ENCODE data around the gene IL1F10.
A peak's percentile ranks its signal among the peaks of the same experiment; 100 is the strongest.

The IL1F10 gene

GRCh38 chr2:113119111-113119510 lies 51.3 kb downstream of the IL1F10 start:
- Histone ChIP-seq H3K4me3 (ENCODE audit: low read length) (no peak overlapping the region), H3K4me1 (ENCODE audit: low read length) (peaks cover 24% of the 10 kb centered on the region), H3K27me3 (ENCODE audit: low read depth, low read length) (peaks cover 20% of the 10 kb centered on the region), H3K79me2 (ENCODE audit: low read length) (no peaks in the 10 kb centered on the region), H3K4me2 (ENCODE audit: low read length) (no peak overlapping the region), H4K20me1 (ENCODE audit: insufficient read depth, low read length) (no peaks in the 10 kb centered on the region), H3K9me3 (ENCODE audit: insufficient read depth, low read length) (no peaks in the 10 kb centered on the region), H3K36me3 (replicated peaks; ENCODE audit: low read depth, low read length) (no peaks in the 10 kb centered on the region), H2AFZ (ENCODE audit: low read depth, low read length) (no peak overlapping the region), H3K27ac (ENCODE audit: low read length) (no peak overlapping the region), H3K9ac (ENCODE audit: low read length) (no peak overlapping the region)
- TF ChIP-seq EZH2phosphoT487 (IDR thresholded peaks at IDR 0.05; ENCODE audit: low read depth), result no peak
- TF ChIP-seq, protein P1, sequence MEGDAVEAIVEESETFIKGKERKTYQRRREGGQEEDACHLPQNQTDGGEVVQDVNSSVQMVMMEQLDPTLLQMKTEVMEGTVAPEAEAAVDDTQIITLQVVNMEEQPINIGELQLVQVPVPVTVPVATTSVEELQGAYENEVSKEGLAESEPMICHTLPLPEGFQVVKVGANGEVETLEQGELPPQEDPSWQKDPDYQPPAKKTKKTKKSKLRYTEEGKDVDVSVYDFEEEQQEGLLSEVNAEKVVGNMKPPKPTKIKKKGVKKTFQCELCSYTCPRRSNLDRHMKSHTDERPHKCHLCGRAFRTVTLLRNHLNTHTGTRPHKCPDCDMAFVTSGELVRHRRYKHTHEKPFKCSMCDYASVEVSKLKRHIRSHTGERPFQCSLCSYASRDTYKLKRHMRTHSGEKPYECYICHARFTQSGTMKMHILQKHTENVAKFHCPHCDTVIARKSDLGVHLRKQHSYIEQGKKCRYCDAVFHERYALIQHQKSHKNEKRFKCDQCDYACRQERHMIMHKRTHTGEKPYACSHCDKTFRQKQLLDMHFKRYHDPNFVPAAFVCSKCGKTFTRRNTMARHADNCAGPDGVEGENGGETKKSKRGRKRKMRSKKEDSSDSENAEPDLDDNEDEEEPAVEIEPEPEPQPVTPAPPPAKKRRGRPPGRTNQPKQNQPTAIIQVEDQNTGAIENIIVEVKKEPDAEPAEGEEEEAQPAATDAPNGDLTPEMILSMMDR (IDR thresholded peaks at IDR 0.05; ENCODE audit: low read depth, low read length), result no peak

DNA sequence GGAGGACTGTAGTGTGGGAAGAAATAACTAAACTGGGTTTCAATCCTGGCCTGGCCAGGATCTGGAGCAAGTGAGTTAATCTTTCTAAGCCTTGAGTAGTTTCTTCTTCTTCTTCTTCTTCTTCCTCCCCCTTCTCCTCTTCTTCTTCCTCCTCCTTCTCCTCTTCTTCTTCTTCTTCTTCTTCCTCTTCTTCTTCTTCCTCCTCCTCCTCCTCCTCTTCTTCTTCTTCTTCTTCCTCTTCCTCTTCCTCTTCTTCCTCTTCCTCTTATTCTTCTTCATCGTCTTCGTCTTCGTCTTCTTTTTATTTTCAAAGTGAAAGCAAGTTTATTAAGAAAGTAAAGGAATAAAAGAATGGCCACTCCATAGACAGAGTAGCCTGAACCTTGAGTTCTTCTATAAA lies 53.1 kb downstream of the IL1F10 start:
- Histone ChIP-seq H3K27ac (ENCODE audit: low read length) (no peak overlapping the region), H4K20me1 (ENCODE audit: insufficient read depth, low read length) (no peaks in the 10 kb centered on the region), H3K9me3 (ENCODE audit: insufficient read depth, low read length) (no peaks in the 10 kb centered on the region), H3K9ac (ENCODE audit: low read length) (no peak overlapping the region), H3K4me3 (ENCODE audit: low read length) (no peak overlapping the region), H3K4me1 (ENCODE audit: low read length) (peaks cover 25% of the 10 kb centered on the region), H3K79me2 (ENCODE audit: low read length) (no peaks in the 10 kb centered on the region), H3K27me3 (ENCODE audit: low read depth, low read length) (peaks cover 26% of the 10 kb centered on the region), H3K4me2 (ENCODE audit: low read length) (no peak overlapping the region), H2AFZ (ENCODE audit: low read depth, low read length) (no peak overlapping the region), H3K36me3 (replicated peaks; ENCODE audit: low read depth, low read length) (no peaks in the 10 kb centered on the region)
- no peak for TF ChIP-seq EZH2phosphoT487 (IDR thresholded peaks at IDR 0.05; ENCODE audit: low read depth)
- TF ChIP-seq, protein P1 (IDR thresholded peaks at IDR 0.05; ENCODE audit: low read depth, low read length), result no peak

GRCh38 chr2:113122364-113122763 lies 54.6 kb downstream of the IL1F10 start:
- no peak overlapping the region for H3K4me2 ChIP-seq (ENCODE audit: low read length)
- H3K79me2 ChIP-seq (ENCODE audit: low read length), result no peaks in the 10 kb centered on the region
- no peaks in the 10 kb centered on the region for H4K20me1 ChIP-seq (ENCODE audit: insufficient read depth, low read length)
- no peak overlapping the region for H3K27ac ChIP-seq (ENCODE audit: low read length)
- H3K9ac ChIP-seq (ENCODE audit: low read length), result no peak overlapping the region
- H2AFZ ChIP-seq (ENCODE audit: low read depth, low read length), result no peak overlapping the region
- no peak overlapping the region for H3K4me3 ChIP-seq (ENCODE audit: low read length)
- no peaks in the 10 kb centered on the region for H3K9me3 ChIP-seq (ENCODE audit: insufficient read depth, low read length)
- peaks cover 26% of the 10 kb centered on the region for H3K27me3 ChIP-seq (ENCODE audit: low read depth, low read length)
- TF ChIP-seq EZH2phosphoT487 (IDR thresholded peaks at IDR 0.05; ENCODE audit: low read depth), result no peak
- TF ChIP-seq, protein P1 (IDR thresholded peaks at IDR 0.05; ENCODE audit: low read depth, low read length), result no peak
- H3K36me3 ChIP-seq (replicated peaks; ENCODE audit: low read depth, low read length), result no peaks in the 10 kb centered on the region
- H3K4me1 ChIP-seq (ENCODE audit: low read length), result peaks cover 20% of the 10 kb centered on the region

- H3K36me3 ChIP-seq (replicated peaks; ENCODE audit: low read depth, low read length), result no peaks in the 10 kb centered on the region
- no peak overlapping the region for H3K27ac ChIP-seq (ENCODE audit: low read length)
- TF ChIP-seq EZH2phosphoT487 (IDR thresholded peaks at IDR 0.05; ENCODE audit: low read depth), result no peak
- TF ChIP-seq, protein P1 (IDR thresholded peaks at IDR 0.05; ENCODE audit: low read depth, low read length), result no peak
- peaks cover 26% of the 10 kb centered on the region for H3K27me3 ChIP-seq (ENCODE audit: low read depth, low read length)
- no peaks in the 10 kb centered on the region for H4K20me1 ChIP-seq (ENCODE audit: insufficient read depth, low read length)
- H3K79me2 ChIP-seq (ENCODE audit: low read length), result no peaks in the 10 kb centered on the region
- no peak overlapping the region for H3K9ac ChIP-seq (ENCODE audit: low read length)
- H3K4me2 ChIP-seq (ENCODE audit: low read length), result peak overlapping the region; percentile 58
- H2AFZ ChIP-seq (ENCODE audit: low read depth, low read length), result no peak overlapping the region; the same call in 1 of the 2 replicates
- no peak overlapping the region for H3K4me3 ChIP-seq (ENCODE audit: low read length)
- peaks cover 20% of the 10 kb centered on the region for H3K4me1 ChIP-seq (ENCODE audit: low read length)
- H3K9me3 ChIP-seq (ENCODE audit: insufficient read depth, low read length), result no peaks in the 10 kb centered on the region
Measured at GRCh38 chr2:113123726-113124125, 56.0 kb downstream of the IL1F10 start.

Data from OCI-LY3 (cell line).